T-helper 1 cell (primary cell): Measurements from ENCODE around the gene WSCD2.

ENCODE experiments used
- DNase-seq, 5 donors: peaks; one replicate each; pipeline ENCODE4 v3.0.0-alpha.2; 2012 to 2020

Gene WSCD2

GRCh38 chr12:108238474-108238873, 109.4 kb downstream of the WSCD2 start:
- DNase-seq, result no peak

- no peak for DNase-seq
Measured at GRCh38 chr12:108239378-108239777, 110.3 kb downstream of the WSCD2 start.

GRCh38 chr12:108240027-108240785, 111.1 kb downstream of the WSCD2 start:
- DNase-seq, result no peak

- no peak for DNase-seq
Measured at GRCh38 chr12:108240928-108241327, 111.8 kb downstream of the WSCD2 start.

- no peak for DNase-seq
Measured at GRCh38 chr12:108241986-108242703, 113.1 kb downstream of the WSCD2 start.

- no peak for DNase-seq
Measured at GRCh38 chr12:108247130-108247529, 118.0 kb downstream of the WSCD2 start.

GRCh38 chr12:108248011-108248410, 118.9 kb downstream of the WSCD2 start:
- no peak for DNase-seq

- DNase-seq, result no peak
Measured at GRCh38 chr12:108252523-108252922, 123.4 kb downstream of the WSCD2 start.

- no peak for DNase-seq
Measured at GRCh38 chr12:108253540-108253939, 124.5 kb downstream of the WSCD2 start.

- DNase-seq, result no peak
Measured at GRCh38 chr12:108254030-108254429, 124.9 kb downstream of the WSCD2 start.

GRCh38 chr12:108254517-108255251, 125.6 kb downstream of the WSCD2 start:
- DNase-seq, result no peak

- no peak for DNase-seq
Measured at GRCh38 chr12:108255252-108255602, 126.1 kb downstream of the WSCD2 start.

GRCh38 chr12:108257004-108257403, 127.9 kb downstream of the WSCD2 start:
- no peak for DNase-seq

- DNase-seq, result no peak
Measured at GRCh38 chr12:108257610-108258106, 128.6 kb downstream of the WSCD2 start.

- DNase-seq, result no peak
Measured at GRCh38 chr12:108260039-108260438, 131.0 kb downstream of the WSCD2 start.

- no peak for DNase-seq
Measured at GRCh38 chr12:108260969-108261368, 131.9 kb downstream of the WSCD2 start.

GRCh38 chr12:108265505-108265904, 136.4 kb downstream of the WSCD2 start:
- DNase-seq, result no peak

GRCh38 chr12:108266131-108266530, 137.0 kb downstream of the WSCD2 start:
- DNase-seq, result no peak

- DNase-seq, result no peak
Measured at GRCh38 chr12:108267450-108267849, 138.4 kb downstream of the WSCD2 start.

GRCh38 chr12:108268397-108268796, 139.3 kb downstream of the WSCD2 start:
- DNase-seq, result no peak

GRCh38 chr12:108269224-108269623, 140.1 kb downstream of the WSCD2 start:
- no peak for DNase-seq

- no peak for DNase-seq
Measured at GRCh38 chr12:108270035-108270848, 141.2 kb downstream of the WSCD2 start.

- DNase-seq, result no peak
Measured at GRCh38 chr12:108270849-108271143, 141.7 kb downstream of the WSCD2 start.
